GM12878 (cell line): ENCODE measurements around the gene SPATA24. TPM values are rescaled to one million over a fixed set of nuclear protein-coding genes. Genes with fewer than 3 reads are reported as not detected.
A peak's percentile ranks its signal among the peaks of the same experiment; 100 is the strongest.

ENCODE experiments used
- ASH2L ChIP-seq: fragments of 300-600, 200-600 bp; sonication (generic); IDR thresholded peaks from 2 replicates; pipeline ENCODE4 v1.6.1; 2017; ENCODE audit warnings: low read depth, mild to moderate bottlenecking, borderline replicate concordance
- BACH1 ChIP-seq: fragments of 450-650 bp; IDR thresholded peaks from 2 replicates; pipeline ENCODE4 v1.6.1; 2017; ENCODE audit warnings: mild to moderate bottlenecking, borderline replicate concordance
- CBFB ChIP-seq: IDR thresholded peaks from 2 replicates; pipeline ENCODE4 v1.6.1; 2016; ENCODE audit warnings: antibody characterized with exemption, low read depth
- CBX3 ChIP-seq: fragments of 200-600 bp; sonication (generic); IDR thresholded peaks from 2 replicates; pipeline ENCODE4 v1.6.1; 2016; ENCODE audit warnings: low read depth, borderline replicate concordance
- CREB1 ChIP-seq: IDR thresholded peaks from 2 replicates; pipeline ENCODE4 v1.6.1; 2012; ENCODE audit warnings: low read depth, mild to moderate bottlenecking, inconsistent platforms
- DPF2 ChIP-seq: fragments of 450-650 bp; IDR thresholded peaks from 2 replicates; pipeline ENCODE4 v1.6.1; 2017; ENCODE audit warnings: mild to moderate bottlenecking
- FOXM1 ChIP-seq: IDR thresholded peaks from 2 replicates; pipeline ENCODE4 v1.6.1; 2012; ENCODE audit warnings: low read depth, mild to moderate bottlenecking, inconsistent platforms, low read length, moderate library complexity
- HDAC6 ChIP-seq: fragments of 200-600 bp; sonication (generic); IDR thresholded peaks from one replicate; pipeline ENCODE4 v1.8.0; 2017; ENCODE audit warnings: antibody characterized with exemption; ENCODE audit not compliant: unreplicated experiment
- MEF2B ChIP-seq: fragments of 450-650 bp; IDR thresholded peaks from 2 replicates; pipeline ENCODE4 v1.6.1; 2018; ENCODE audit warnings: mild to moderate bottlenecking, moderate library complexity; ENCODE audit not compliant: partially characterized antibody, poor library complexity, severe bottlenecking
- NRF1 ChIP-seq: conservative IDR thresholded peaks from 2 replicates; pipeline ENCODE4 v1.6.1; 2011; ENCODE audit warnings: mild to moderate bottlenecking, low read depth, low read length, improper control_type of control experiment
- RB1 ChIP-seq: fragments of 450-650 bp; formaldehyde crosslinking; IDR thresholded peaks from 2 replicates; pipeline ENCODE4 v1.6.1; 2017; ENCODE audit warnings: mild to moderate bottlenecking, borderline replicate concordance
- SIX5 ChIP-seq: IDR thresholded peaks from 2 replicates; pipeline ENCODE4 v1.6.1; 2011; ENCODE audit warnings: mild to moderate bottlenecking, low read depth, low read length, moderate library complexity; ENCODE audit not compliant: severe bottlenecking
- SPI1 ChIP-seq: IDR thresholded peaks from 2 replicates; pipeline ENCODE4 v1.6.1; 2011; ENCODE audit warnings: low read depth, mild to moderate bottlenecking, low read length, moderate library complexity, borderline replicate concordance; ENCODE audit not compliant: insufficient read depth
- TAF1 ChIP-seq: IDR thresholded peaks from 2 replicates; pipeline ENCODE4 v1.6.1; 2011; ENCODE audit warnings: mild to moderate bottlenecking, low read depth, low read length, borderline replicate concordance
- ZNF217 ChIP-seq: fragments of 450-650 bp; IDR thresholded peaks from 2 replicates; pipeline ENCODE4 v1.6.1; 2017; ENCODE audit warnings: antibody characterized with exemption, mild to moderate bottlenecking
- polyA plus RNA-seq, 11 experiments: library from polyadenylated mRNA; depleted of rRNA in 4 of 11; unstranded in 6 of 11; stranded (reverse) in 5 of 11; fragments of >200 nt; fragmentation: Nextera tagmentation in 4 of 11; fragmentation: Illumina TruSeq in 1 of 11; extraction: Ambion mirVana in 4 of 11; extraction: Trizol in 1 of 11; gene quantifications; 1 replicate in 1 of 11; 2 replicates in 10 of 11; pipeline versions ENCODE4 v1.2.1 to v1.2.3, GENCODE V29; 2011 to 2016; ENCODE audit warnings: inconsistent platforms in 2 of 11, missing spikeins in 2 of 11, low read depth in 1 of 11
- total RNA-seq, 4 experiments: library from RNA; depleted of rRNA in 3 of 4; stranded (reverse); fragments of >200 nt in 3 of 4; fragmentation: Illumina TruSeq in 1 of 4; extraction: Trizol in 1 of 4; gene quantifications; 2 replicates each; pipeline versions ENCODE4 v1.2.1 to v1.2.3, GENCODE V29; 2013 to 2021
- TF ChIP-seq, protein P1 (sequence below): fragments of 450-650 bp; IDR thresholded peaks from 2 replicates; pipeline ENCODE4 v1.6.1; 2016; ENCODE audit warnings: mild to moderate bottlenecking, moderate library complexity, borderline replicate concordance
- TF ChIP-seq, protein P2 (sequence below): IDR thresholded peaks from 2 replicates; pipeline ENCODE4 v1.6.1; 2012; ENCODE audit warnings: mild to moderate bottlenecking, low read depth, low read length
- TF ChIP-seq, protein P3 (sequence below): IDR thresholded peaks from 2 replicates; pipeline ENCODE4 v1.6.1; 2012; ENCODE audit warnings: low read depth, low read length, improper control_type of control experiment
- TF ChIP-seq, protein P4 (sequence below): fragments of 450-650 bp; IDR thresholded peaks from 2 replicates; pipeline ENCODE4 v1.6.1; 2018; ENCODE audit warnings: mild to moderate bottlenecking, low read depth, moderate library complexity; ENCODE audit not compliant: partially characterized antibody

The SPATA24 gene
- total and polyA plus RNA-seq, 10 of the 15 experiments (the other 5 are each of a cell fraction or from before 2014, with no cell fraction given) = 4.1 to 9.8 (median 7.3) TPM

DNA sequence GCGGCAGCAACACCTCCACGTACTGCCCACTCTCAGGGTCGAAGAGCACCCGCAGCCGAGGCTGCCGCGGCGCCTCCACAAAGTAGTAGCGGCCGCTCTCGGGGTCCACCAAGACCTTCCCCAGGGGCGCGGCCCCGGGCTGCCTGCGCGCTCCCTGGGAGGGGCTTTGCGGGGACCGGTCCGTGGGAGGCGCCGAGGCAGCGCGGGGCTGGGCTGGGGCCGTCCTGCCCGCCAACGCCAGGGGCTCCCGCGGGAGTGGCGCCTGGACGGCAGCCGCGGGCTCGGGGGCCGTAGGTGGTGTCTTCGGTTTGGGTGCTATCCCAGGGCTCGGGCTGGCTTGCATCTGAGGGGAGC, 11.6 kb downstream of the SPATA24 start (continued):
- TF ChIP-seq, protein P1, sequence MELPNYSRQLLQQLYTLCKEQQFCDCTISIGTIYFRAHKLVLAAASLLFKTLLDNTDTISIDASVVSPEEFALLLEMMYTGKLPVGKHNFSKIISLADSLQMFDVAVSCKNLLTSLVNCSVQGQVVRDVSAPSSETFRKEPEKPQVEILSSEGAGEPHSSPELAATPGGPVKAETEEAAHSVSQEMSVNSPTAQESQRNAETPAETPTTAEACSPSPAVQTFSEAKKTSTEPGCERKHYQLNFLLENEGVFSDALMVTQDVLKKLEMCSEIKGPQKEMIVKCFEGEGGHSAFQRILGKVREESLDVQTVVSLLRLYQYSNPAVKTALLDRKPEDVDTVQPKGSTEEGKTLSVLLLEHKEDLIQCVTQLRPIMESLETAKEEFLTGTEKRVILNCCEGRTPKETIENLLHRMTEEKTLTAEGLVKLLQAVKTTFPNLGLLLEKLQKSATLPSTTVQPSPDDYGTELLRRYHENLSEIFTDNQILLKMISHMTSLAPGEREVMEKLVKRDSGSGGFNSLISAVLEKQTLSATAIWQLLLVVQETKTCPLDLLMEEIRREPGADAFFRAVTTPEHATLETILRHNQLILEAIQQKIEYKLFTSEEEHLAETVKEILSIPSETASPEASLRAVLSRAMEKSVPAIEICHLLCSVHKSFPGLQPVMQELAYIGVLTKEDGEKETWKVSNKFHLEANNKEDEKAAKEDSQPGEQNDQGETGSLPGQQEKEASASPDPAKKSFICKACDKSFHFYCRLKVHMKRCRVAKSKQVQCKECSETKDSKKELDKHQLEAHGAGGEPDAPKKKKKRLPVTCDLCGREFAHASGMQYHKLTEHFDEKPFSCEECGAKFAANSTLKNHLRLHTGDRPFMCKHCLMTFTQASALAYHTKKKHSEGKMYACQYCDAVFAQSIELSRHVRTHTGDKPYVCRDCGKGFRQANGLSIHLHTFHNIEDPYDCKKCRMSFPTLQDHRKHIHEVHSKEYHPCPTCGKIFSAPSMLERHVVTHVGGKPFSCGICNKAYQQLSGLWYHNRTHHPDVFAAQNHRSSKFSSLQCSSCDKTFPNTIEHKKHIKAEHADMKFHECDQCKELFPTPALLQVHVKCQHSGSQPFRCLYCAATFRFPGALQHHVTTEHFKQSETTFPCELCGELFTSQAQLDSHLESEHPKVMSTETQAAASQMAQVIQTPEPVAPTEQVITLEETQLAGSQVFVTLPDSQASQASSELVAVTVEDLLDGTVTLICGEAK = no peak
- TF ChIP-seq SPI1 = no peak
- TF ChIP-seq ASH2L = no peak
- no peak; the same call in 1 of the 2 replicates for TF ChIP-seq TAF1
- TF ChIP-seq, protein P2, sequence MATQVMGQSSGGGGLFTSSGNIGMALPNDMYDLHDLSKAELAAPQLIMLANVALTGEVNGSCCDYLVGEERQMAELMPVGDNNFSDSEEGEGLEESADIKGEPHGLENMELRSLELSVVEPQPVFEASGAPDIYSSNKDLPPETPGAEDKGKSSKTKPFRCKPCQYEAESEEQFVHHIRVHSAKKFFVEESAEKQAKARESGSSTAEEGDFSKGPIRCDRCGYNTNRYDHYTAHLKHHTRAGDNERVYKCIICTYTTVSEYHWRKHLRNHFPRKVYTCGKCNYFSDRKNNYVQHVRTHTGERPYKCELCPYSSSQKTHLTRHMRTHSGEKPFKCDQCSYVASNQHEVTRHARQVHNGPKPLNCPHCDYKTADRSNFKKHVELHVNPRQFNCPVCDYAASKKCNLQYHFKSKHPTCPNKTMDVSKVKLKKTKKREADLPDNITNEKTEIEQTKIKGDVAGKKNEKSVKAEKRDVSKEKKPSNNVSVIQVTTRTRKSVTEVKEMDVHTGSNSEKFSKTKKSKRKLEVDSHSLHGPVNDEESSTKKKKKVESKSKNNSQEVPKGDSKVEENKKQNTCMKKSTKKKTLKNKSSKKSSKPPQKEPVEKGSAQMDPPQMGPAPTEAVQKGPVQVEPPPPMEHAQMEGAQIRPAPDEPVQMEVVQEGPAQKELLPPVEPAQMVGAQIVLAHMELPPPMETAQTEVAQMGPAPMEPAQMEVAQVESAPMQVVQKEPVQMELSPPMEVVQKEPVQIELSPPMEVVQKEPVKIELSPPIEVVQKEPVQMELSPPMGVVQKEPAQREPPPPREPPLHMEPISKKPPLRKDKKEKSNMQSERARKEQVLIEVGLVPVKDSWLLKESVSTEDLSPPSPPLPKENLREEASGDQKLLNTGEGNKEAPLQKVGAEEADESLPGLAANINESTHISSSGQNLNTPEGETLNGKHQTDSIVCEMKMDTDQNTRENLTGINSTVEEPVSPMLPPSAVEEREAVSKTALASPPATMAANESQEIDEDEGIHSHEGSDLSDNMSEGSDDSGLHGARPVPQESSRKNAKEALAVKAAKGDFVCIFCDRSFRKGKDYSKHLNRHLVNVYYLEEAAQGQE = no peak
- no peak for TF ChIP-seq HDAC6
- TF ChIP-seq FOXM1 = no peak
- peak; percentile 82 for TF ChIP-seq BACH1
- TF ChIP-seq NRF1 = no peak
- 0 out of 2 replicates have a peak, but pooled peaks have one; percentile 42 for TF ChIP-seq RB1
- TF ChIP-seq, protein P3, sequence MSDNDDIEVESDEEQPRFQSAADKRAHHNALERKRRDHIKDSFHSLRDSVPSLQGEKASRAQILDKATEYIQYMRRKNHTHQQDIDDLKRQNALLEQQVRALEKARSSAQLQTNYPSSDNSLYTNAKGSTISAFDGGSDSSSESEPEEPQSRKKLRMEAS = no peak
- TF ChIP-seq CBFB = no peak
- TF ChIP-seq CREB1 = no peak
- no peak for TF ChIP-seq CBX3
- TF ChIP-seq, protein P4, sequence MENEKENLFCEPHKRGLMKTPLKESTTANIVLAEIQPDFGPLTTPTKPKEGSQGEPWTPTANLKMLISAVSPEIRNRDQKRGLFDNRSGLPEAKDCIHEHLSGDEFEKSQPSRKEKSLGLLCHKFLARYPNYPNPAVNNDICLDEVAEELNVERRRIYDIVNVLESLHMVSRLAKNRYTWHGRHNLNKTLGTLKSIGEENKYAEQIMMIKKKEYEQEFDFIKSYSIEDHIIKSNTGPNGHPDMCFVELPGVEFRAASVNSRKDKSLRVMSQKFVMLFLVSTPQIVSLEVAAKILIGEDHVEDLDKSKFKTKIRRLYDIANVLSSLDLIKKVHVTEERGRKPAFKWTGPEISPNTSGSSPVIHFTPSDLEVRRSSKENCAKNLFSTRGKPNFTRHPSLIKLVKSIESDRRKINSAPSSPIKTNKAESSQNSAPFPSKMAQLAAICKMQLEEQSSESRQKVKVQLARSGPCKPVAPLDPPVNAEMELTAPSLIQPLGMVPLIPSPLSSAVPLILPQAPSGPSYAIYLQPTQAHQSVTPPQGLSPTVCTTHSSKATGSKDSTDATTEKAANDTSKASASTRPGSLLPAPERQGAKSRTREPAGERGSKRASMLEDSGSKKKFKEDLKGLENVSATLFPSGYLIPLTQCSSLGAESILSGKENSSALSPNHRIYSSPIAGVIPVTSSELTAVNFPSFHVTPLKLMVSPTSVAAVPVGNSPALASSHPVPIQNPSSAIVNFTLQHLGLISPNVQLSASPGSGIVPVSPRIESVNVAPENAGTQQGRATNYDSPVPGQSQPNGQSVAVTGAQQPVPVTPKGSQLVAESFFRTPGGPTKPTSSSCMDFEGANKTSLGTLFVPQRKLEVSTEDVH = no peak
- TF ChIP-seq DPF2 = peak; percentile 87
- no peak for TF ChIP-seq MEF2B
- TF ChIP-seq SIX5 = no peak
- peak; percentile 49; the same call in 1 of the 2 replicates for TF ChIP-seq ZNF217
